Retina (tissue), 1 donor: ENCODE results near the gene RBM34.
"Not testable (repeated sequence)": the region's sequence is repeated elsewhere in the genome, so short reads cannot be mapped to it uniquely, and the experiment has no call there.

Experiments used
- DNase-seq: peaks from one replicate; pipeline ENCODE4 v3.0.0-alpha.2; 2016

RBM34 gene

GRCh38 chr1:235088430-235088829 lies 72.6 kb downstream of the RBM34 start:
- DNase-seq = no peak

DNA sequence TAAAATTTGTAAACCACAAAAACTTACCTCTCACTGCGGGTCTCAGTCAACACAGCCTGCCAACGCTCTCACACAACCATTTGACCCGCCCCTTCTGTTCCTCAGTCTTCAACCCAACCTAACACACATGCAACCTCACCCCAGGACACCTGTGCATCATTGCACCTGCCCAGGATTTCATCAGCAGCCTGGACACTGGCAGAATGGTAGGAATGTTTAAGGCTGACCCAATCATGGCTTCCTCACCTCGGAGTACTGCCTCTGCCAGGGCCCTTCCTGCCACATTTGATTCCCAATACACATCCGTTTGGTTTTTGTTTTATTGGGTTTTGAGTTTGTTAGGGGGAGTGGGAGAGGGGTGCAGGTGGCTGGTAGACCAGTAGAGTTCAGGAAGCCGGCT lies 73.1 kb downstream of the RBM34 start:
- no peak for DNase-seq

GRCh38 chr1:235085411-235086117 lies 75.5 kb downstream of the RBM34 start:
- not testable (repeated sequence) for DNase-seq
